Limb (tissue), 2 donors: ENCODE results near the gene USP4.

ENCODE experiments used
- DNase-seq, 2 donors: peaks; one replicate each; pipeline ENCODE4 v3.0.0-alpha.2; 2016; ENCODE audit errors: extremely low spot score in 2 of 2

Gene USP4

DNA sequence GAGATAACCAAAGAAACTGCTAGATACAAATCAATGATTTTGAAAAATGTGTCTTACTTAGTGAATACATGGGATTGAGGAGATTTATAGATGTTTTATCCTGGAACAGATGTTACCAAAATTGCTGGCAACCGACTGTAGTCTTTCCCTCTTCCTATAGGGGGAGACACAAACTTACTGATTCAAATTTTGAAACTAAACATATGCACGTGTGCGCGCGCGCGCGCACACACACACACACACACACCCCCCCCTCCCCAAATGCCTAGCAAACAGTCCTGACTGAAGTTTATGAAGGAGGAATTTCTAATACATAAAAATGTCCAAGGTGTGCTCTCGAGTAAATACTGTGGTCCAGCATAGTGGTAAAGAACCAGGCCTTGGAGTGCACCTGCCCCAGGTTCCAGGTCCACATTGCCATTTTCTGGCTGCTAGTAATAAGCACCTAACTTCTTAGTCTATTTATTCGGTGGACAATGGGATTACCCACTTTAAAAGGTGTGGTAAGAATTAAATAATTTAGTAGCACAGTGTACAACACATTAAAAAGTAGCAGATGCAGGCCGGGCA lies 44.3 kb downstream of the USP4 start:
- DNase-seq, result peak; percentile 11 to 35

GRCh38 chr3:49294343-49294742 lies 45.5 kb downstream of the USP4 start:
- DNase-seq, result no peak

DNA sequence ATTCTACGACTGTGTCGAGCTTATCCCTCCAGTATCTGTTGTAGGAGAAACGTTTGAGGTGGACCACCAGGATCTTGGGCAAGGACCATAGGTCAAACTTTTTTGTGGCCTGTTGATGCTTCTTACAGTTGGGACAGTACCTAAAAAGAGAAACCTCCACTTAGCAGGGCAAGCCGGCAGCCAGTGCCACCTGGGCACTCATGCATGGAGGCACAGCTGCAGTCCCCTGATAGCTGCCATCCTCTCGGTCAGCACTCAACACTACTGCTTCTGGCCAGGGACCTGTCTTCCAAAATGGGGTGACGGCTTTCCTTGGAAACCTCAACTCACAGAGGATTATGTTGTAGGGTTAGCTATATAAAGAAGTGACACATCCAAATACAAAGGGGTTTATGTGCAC lies 55.9 kb downstream of the USP4 start:
- no peak for DNase-seq

GRCh38 chr3:49279376-49279775 lies 60.5 kb downstream of the USP4 start:
- no peak for DNase-seq

DNA sequence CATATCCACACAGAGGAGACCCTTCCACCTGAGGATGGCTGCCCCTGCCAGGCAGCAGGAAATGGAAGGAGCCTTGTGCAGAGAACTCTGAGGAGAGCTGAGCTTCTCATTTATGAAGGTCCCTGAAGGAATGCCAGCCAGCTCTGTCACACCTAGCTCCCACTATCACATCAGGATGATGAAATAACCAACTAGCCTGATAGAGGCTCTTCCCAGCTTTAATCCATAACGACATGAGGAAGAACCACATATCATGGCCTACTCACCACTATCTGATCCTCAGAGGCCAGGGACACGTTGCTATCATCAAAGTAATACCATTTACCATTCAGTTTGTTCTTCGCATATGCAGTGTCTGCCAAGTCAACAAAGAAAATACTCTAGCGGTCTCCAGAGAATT lies 61.3 kb downstream of the USP4 start:
- no peak for DNase-seq

DNA sequence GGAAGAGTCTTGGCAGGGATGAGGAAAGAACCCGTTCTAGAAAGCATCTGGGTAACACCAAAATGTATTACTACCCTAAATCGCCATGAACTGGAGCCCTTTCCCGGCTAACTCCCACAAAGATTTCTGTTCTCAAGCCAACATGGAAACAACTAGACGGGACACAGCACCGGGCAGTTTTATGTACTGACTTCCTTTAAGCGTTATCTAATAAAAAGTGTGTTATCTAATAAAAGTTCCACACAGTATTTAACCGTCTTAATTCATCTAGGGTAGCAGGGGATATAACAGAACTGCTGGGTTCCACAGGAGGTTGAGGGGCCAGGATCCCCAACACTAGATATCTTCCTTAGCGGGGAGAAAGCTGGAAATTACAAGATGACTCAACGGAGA lies 62.5 kb downstream of the USP4 start:
- no peak for DNase-seq

- DNase-seq, result peak; percentile 84 to 87
Observed at GRCh38 chr3:49276475-49277382, 63.1 kb downstream of the USP4 start, which contains the start of gene C3orf62. Gene C3orf62 (minus strand): TSS chr3:49277232. CDS start chr3:49276872, 360 bp downstream.

GRCh38 chr3:49273825-49274532 lies 65.9 kb downstream of the USP4 start:
- DNase-seq, result no peak

DNA sequence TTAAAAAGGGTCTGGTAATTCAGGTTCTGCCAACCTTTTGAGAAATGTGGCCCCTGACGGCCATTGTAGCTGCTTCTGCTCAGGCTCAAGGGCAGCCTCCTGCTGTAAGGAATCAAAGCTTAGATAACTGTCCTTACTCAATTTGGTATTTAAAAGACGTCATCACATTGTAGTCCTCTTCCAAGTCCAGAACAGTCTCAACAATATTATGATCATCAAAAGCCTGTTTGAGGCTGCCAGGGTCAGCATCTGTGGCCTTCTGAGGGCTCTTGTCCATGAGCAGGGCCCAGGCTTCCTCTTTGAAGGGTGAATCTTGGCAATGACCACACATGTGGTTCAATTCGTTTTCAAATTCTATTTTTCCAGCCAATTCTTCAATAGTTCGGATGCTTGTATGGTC lies 68.8 kb downstream of the USP4 start:
- no peak for DNase-seq

GRCh38 chr3:49270156-49270500 lies 69.7 kb downstream of the USP4 start:
- DNase-seq, result no peak

DNA sequence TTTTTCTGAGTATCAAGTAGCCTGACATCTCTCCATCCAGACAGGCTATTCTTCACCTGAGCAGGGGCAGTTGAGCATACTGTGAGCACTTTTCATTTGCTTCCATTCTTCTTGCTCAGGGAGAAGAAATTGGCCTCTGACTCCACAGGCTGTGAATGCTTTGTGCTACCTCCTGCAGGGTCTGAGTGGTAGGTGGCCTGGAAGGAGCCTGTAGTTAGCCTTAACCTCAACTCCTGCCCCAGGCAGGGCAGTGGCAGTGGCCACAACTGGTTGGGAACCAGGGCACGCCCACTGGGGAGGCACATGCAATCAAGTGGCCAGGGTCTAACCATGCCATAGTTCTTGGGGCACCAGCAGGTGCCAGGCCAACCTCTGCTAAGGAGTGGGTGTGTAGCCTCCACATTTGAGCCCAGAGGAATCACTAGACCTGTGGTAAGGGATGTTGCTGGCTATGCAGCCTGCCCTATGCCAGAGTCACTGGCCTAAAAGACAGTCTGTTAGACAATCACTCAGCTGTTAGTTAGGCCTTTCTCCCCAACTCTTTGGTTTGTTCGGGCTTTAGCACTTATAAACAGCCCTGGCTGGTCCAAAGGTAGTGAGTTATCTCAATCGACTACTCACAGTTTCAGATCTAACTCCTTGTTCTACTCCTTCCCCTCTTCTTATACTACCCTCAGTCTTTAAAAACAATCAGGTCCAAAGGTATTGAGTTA lies 70.3 kb downstream of the USP4 start:
- DNase-seq, result no peak

GRCh38 chr3:49266410-49267095 lies 73.3 kb downstream of the USP4 start:
- peak in 1 of 2 donors; percentile 36 for DNase-seq

GRCh38 chr3:49265661-49266386 lies 74.0 kb downstream of the USP4 start:
- DNase-seq, result no peak

DNA sequence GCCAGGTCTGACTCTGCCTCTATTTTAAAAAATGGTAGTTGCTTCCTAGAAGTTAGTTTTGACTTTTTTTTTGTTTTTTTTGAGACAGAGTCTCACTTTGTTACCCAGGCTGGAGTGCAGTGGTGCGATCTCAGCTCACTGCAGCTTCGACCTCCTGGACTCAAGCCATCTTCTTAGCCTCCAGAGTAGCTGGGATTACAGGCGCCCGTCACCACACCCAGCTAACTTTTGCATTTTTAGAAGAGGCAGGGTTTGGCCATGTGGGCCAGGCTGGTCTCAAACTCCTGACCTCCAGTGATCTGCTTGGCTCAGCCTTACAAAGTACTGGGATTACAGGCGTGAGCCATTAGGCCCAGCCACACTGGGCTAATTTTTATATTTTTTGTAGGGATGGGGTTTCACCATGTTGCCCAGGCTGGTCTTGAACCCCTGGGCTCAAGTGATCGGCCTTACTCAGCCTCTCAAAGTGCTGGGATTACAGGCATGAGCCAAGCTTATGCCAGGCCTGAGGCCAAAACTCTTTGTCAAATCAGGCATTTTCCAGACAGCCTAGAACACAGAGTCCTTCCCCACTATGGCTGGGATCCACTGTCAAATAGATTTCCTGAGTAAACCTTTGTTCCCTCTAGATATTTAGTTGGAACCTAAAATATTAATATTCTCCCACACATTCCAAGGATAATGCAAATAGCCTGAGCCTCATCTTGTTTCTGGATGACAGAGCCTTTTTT lies 76.5 kb downstream of the USP4 start:
- DNase-seq, result no peak

- DNase-seq, result no peak
Observed at GRCh38 chr3:49260806-49261324, 79.0 kb downstream of the USP4 start.

DNA sequence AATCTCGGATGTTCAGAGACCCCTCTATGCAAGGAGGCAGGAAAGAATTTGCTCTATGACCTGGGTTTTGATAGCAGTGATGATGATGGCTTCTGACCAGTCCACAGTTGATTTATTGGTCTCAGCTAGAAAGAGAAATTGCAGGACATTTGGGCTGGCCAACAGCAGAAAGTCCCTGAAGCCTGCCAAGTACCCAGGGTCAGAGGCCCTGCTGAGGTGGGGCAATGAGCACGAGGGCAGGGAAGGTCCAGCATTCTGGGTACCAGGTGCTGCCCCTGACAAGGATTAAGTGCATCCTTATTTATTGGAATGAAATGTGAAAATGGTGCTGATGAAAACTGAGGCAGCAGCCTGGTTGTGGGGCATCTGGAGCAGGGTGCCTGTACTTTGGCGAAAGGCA lies 82.7 kb downstream of the USP4 start:
- DNase-seq, result no peak

GRCh38 chr3:49255718-49256511 lies 83.9 kb downstream of the USP4 start:
- DNase-seq, result no peak

DNA sequence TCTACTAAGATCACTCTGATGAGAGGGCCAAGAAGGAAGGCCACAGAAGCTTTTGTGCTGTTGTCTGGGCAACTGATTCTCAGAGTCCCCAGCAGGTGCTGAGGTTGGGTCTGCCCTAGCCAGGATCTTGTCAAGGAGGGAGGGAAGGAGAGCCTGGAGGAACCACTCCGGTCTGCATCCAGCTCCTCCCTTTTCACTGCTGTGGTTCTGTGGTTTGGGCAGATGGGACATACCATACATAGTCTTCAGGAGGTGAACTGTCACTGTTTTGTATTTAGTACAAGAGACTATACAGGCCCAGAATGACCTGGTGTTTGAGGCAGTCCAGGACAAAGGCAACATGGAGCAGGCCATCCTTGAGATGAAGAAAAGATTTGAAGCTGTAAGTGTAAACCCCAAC lies 84.7 kb downstream of the USP4 start:
- no peak for DNase-seq

DNA sequence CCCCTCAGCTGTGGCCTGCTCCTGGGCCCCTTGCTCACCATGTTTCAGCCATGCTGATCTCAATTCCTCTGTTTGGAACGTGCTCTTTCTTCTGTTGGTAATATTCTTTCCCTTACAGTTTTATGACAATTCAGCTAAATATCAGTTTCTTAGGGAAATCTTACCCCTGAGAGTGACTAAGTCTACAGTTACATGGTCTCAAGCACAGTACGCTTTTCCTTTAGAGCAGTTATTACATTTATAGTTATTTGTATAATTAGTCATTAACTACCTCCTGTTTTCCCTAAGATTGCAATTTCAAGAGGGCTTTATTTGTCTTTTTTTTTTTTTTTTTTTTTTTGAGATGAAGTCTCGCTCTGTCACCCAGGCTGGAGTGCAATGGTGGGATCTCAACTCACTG lies 86.3 kb downstream of the USP4 start:
- DNase-seq, result no peak
